ENCODE results near the gene DKK2. TPM values are rescaled to one million over a fixed set of nuclear protein-coding genes. Genes with fewer than 3 reads are reported as not detected.

DKK2 gene
- total RNA-seq, 1 donor from 2014 or later = not detected

DNA sequence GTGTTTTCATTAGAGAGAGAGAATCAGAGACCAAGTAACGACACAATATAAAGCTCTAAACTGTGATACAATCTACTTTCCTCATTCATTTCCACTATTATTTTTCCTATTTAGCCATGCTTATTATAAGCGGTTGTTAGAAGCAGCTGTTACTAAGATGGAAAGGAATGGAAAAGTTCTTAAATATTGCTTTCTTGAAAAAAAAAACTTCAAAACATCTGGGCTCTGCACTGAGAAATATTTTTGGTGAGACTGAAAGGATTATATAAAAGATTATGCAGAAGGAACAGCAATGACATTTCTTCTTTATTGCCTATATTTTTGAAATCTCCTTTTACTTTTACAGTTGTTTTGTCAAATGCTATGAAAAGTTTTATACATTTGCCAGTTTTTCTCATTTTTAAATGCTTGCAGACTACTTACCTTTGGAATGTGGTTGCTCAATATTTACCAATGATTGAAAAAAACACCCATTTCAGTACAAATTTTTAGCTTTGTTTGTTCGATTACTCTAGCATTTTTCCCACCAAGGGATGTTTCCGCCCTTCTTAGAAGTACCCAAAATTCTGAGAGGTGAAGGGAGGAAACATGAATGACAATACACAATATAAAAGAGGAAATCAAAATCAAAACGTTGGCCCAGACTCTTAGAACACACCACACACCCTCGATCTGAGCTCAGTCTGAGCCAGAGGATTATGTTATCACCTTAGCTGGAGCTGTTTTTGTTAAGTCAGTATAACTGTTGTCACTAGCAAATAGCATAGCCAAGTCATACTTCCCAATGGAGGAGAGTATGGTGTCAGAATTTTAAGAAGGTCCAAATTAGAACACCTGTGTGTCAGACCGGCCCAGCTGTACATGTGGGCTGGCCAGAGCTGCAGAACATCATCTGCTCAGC lies 18.4 kb downstream of the DKK2 start:
- intact Hi-C loops (cut with micrococcal nuclease) = no loop called here

DNA sequence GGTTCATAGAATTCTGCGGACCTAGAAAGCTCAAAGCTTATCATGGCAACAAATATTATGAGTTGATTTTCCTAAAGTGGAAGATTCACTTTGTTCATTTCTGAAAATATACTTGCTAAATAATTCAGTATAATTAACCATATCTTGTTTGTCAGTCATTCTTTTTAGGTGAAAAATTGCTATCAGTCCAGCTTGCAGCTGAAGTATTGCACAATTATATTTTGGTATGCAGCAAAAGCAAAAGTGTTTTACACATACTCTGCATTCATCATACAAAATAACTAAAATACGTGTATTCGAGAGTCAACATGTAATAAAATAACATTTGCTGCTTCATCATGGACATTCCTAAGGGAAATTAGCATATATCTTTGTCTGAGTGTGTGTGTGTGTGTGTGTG lies 24.8 kb downstream of the DKK2 start:
- intact Hi-C loops (cut with micrococcal nuclease) = no loop called here

DNA sequence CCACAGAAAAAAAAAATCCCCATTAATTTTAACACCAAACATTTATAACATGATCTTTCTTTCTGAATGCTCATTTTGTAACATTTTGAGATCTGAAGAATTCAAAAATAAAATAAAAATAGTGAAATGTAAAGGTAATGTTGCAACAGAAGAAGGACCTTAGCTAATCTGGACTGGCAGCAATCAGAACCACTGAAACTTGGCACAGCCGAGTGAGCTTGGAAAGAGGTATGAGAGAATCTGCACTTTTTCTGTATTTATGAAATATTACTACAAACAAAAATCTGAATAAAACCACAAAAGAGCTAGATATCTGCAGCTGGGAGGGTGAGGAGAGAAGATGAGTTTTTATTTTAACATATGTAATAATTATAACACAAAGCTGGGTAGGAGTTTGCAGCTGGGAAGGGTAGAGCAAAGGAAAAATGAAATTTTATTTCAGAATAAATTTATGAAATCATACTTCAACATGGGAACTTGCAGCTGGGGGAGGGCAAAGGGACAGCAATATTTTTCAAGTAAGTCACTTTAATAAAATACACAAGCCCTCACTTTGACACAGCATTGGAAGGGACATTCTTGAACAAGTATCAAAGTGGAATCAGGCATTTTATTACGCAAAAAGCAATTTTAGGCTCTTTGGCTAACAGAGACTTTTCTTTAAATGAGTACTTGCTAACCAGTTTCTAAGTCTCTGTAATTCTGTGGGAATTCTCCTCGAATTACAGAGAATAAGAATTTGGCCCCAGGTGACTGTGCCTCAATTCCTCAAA lies 26.7 kb downstream of the DKK2 start:
- intact Hi-C loops (cut with micrococcal nuclease) = no loop called here

DNA sequence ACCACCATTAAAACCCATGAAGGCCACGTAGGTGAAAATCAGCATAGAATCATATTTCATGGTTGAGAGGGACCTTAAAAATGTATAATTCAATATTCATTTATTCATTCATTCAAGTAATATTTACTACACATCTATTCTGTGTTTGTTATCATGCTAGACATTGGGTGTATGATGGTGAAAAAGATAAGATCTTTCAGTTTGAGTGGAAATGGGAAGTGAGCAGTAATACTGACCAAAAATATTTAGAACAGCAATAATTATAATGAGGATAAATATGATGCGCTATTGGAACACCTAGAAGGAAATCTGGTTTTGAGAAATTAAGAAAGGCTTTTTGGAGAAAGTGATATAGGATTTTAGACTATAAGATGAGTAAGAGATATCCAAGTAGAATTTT lies 28.0 kb downstream of the DKK2 start:
- intact Hi-C loops (cut with micrococcal nuclease) = no loop called here

DNA sequence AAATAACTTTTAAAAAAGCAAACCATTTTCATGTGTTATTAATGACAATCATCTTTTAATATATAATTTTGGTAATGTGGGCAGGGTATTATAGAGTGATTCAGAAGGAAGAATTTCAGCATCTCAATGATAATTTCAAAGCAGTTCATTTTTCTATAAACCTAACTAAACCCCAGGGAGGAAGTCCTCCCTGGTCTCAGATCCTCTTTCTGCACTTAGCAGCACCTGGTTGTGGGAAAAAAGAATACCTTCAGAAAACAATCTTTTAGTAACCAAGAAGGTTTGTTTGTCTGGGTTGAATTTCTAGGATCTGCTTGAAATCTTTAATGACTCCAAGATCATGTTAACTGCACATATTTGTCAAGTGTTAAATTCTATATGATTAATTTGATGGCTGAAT lies 29.9 kb downstream of the DKK2 start:
- intact Hi-C loops (cut with micrococcal nuclease) = no loop called here

DNA sequence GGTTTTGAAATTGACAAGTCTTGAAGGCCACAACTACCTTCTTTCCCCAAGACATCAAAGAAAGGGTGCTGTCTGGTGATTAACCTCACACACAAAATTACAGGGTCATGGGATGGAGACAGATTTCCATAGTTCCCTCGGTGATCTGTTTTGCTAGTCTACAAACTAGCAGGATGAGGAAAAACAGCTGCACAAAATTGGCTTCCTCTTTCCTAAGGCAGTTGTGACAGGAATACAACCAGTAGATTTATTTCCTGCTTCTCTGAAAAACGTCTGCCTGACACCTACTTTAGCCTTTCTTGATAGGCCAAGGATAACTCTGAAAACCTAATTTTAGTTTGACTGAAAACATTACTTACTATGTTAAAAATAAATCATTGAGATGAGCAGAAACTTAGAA lies 39.6 kb downstream of the DKK2 start:
- intact Hi-C loops (cut with micrococcal nuclease) = no loop called here

DNA sequence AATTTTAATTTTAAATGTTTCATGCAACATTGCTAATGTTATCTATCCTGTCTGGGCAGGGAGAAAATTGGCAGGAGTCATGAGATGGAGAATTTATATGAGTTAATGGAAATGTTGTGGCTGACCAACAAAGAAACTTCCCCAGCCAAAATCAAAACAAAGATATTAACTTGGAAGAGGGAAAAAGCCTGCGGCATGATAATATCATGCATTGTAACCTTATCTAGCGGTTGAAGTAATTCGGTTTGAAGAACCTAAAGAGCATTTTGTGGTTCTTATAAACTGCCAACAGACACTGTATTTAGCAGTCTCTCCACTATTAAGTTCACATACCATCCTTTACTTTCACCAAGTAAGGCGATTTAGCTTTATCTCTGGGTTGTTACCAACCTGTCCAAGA lies 42.3 kb downstream of the DKK2 start:
- intact Hi-C loops (cut with micrococcal nuclease) = no loop called here

DNA sequence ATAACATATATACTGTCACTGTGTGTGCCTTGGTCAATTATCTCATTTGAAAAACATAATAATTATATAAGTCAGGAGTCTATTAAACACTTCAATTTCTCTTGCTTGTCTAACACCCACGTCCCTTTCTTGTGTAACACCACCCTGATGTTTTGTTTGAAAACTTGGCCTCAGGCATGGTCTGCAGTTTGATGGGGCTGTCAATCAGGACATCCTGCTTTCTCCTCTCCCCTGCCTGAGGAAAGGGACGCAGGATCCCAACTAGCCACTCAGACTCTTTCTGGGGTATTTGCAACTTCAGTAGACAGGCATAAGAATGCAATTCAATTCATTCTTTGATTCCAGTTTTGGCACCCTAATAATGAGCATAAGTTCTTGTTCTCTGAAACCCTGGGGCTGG lies 48.8 kb downstream of the DKK2 start:
- intact Hi-C loops (cut with micrococcal nuclease) = no loop called here

DNA sequence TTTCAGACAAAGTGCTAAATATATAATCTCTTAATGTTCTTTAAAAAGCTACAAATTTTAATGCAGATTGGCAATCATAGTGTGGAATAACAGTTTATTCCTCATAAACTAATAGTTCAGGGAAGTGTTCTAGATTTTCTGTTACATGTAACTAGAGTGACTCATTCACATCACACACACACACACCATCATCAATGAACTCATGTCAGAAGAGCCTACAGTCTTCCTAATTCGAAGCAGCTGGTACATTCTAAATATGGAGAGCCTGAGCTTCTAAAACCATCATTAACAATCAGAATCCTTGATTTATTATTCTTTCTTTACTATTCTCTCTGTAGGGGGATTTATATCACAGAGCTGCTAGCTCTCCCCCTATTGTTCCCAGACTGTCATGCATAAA lies 49.6 kb downstream of the DKK2 start:
- intact Hi-C loops (cut with micrococcal nuclease) = no loop called here

DNA sequence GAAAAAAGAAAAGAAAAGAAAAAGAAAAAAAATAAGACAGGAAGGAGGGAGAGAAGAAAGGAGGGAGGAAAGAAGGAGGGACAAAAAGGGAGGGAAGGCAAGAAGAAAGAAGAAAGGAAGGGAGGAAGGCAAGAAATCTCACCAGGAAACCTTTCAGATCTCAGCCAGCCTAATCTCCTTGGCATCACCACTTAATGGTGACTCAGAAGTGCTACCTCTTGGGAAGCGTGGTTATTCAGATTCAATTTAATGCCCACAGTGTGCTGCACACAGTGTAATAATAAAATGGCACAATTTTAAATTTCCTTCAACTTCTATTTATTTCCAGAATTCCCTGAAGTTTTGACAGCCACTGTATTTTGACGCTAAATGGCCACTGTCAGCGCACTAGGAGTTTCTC lies 50.3 kb downstream of the DKK2 start:
- intact Hi-C loops (cut with micrococcal nuclease) = no loop called here

DNA sequence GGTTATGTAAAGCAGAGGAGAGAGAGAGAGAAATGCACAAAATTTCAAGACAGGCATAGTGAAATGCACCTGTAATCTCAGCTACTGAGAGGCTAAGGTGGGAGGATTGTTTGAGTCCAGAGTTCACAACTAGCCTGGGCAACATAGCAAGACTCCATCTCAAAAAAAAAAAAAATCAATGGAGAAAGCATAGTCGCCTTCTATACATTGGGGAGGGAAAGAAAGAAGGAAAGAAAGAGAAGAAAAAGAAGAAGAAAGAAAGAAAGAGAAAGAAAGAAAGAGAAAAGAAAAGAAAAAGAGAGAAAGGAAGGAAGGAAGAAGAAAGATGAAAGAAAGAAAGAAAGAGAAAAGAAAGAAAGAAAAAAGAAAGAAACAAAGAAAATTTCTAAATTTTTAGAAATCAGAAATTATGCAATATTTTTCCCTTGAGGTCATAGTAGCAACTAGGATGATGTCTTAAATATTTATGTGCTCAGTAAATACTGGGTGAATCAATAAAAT lies 53.4 kb downstream of the DKK2 start:
- intact Hi-C loops (cut with micrococcal nuclease) = no loop called here

DNA sequence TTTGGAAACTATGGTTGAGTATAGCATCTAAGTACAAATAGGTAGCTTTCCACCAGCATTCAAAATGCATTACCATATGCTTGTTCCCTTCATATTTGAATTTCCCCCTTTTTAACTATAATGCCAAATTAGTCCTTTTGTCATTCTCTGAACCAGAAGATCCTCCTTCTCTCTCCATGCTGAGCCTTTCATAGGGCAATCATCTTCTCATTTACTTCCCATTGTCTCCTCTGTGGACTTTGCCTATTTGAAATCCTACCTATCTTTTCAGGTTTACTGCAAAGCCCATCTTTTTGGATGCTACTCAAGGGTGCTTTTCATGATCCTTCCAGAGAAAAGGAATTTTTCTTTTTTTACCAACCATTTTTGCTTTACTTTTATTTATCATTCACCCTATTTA lies 54.7 kb downstream of the DKK2 start:
- intact Hi-C loops (cut with micrococcal nuclease) = no loop called here

DNA sequence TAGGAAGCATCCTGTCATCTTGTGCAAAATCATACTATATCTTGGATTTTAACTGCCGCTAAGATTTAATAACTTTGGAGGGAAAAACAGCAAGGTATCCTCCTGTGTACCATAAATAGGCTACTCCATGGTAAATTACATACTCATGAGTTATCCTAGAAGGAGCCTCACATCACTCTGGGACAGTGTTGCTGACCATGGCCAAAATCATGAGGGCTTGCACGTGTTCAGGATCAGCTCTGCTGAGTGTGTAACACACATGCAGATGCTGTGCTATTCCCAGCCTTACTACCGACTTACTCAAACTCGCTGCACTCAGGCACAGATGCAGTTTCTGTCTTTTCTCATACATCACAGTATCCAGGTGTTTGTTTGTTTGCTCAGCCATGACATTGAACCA lies 56.6 kb downstream of the DKK2 start:
- intact Hi-C loops (cut with micrococcal nuclease) = no loop called here

DNA sequence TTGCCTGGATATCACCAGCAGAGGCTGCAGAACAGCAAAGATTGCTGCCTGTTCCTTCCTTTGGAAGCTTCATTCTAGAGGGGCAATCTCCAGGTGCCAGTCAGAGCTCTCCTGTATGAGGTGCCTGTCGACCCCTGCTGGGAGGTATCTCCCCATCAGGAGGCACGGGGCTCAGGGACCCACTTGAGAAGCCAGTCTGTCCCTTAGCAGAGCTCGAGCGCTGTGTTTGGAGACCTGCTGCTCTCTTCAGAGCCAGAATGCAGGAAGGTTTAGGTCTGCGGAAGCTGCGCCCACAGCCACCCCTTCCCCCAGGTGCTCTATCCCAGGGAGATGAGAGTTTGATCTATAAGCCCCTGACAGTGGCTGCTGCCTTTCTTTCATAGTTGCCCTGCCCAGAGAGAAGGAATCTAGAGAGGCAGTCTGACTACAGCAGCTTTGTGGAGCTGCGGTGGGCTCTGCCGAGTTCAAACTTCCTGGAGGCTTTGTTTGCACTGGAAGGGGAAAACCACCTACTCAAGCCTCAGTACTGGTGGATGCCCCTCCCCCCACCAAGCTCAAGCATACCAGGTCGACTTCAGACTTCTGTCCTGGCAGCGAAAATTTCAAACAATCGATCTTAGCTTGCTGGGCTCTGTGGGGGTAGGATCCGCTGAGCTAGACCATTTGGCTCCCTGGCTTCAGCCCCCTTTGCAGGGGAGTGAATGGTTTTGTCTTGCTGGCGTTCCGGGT lies 57.9 kb downstream of the DKK2 start:
- intact Hi-C loops (cut with micrococcal nuclease) = no loop called here

DNA sequence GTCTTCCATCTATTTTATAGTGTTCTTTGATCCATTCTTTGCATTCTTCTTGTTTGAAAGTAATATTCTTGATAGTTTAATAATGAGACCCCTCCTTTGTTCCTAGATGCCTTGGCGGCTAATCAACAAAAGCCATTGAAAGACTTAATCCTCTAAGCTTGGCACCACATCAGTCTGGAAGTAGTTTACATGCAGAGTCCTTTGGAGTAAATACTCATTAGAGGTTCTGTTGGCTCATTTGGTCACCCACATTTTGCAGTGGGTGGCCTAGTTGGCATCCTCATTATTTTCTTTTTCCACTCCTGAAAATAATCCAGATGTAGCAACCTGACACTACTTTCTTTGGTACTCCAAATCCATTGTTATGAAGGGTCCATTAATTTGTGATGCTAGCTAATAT lies 64.5 kb downstream of the DKK2 start:
- intact Hi-C loops (cut with micrococcal nuclease) = no loop called here

DNA sequence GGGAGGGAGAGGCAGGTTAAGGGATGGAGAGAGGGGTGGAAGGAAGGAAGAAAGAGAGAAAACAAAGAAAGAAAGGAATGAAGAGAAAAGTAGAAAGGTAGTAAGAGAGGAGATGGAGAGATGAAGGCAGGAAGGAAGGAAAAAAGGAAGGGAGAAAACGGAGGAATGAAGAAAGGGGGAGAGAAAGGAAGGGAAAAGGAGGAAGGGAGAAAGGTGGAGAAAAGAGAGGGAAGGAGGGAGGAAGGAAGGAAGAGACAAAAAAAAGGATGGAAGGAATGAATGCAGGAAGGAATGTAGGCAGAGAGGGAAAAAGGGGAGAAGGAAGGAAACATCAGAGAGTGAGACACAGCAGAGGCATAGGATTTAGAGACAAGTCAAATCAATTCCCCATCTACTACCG lies 68.2 kb downstream of the DKK2 start:
- intact Hi-C loops (cut with micrococcal nuclease) = no loop called here

DNA sequence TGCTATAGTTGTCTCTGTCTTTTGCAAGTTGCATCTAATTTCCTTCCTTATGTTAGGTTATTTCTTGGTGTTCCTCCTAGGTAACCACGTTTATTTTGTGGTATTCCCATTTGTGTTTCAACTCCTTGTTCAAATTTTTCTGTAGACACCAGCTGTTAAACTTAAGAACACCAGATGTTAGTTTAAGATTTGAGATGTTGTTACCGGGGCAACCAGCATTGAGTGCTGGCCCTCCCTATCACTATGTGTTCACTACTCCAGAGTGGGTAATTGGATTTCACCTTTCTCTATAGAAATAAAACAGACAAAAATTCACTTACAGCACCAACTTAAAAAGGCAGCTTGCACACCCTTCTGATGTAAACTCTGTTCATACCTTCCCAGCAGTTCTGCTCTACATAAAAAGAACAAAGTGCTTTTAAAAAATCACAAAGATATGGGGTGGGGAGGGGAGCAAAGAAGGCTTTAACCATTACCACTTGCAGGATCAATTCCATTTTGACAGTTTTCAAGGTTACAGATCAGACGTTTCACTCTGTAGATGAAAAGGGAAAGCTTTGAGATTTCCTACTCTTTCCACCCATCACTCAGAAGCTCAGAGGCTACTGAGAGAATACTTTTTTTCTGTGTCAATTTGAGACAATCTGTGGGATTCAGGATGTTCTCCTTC lies 82.9 kb downstream of the DKK2 start:
- intact Hi-C loops (cut with micrococcal nuclease) = no loop called here

DNA sequence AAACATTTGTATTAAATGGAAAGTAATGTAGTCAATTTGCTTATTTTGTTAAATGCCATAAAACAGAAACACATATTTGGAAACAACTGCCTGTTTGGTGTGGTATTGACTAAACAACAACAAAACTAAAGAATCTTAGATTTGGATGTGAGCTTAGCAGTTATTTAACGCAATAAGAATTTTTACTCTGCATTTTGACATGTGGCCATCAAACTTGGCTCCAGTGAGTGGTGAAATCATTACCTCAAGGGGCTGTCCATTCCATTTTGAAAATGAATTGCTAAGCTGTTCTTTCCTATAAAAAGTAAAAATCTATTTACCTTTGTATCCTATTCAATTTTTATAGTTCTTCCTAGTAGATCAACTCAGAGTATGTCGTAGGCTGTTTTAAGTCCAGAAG lies 84.2 kb downstream of the DKK2 start:
- intact Hi-C loops (cut with micrococcal nuclease) = no loop called here

DNA sequence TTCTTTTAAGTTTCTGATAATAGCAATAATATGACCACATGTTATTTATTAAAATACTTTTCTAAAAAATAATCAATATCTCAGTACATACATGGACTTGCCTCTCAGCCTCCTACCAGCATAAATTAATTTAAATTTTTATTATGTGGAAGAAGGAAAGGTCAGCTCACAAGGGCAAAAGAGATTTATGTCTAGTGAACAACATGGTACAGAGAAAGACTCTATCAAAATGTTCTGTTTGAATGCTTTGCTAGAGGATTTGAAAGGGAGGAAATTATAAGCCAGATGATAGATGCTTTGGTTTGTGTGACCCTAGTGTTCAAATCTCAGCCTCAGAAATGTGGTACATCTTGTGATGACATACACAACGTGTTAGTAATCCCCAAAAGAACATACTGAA lies 94.3 kb downstream of the DKK2 start:
- intact Hi-C loops (cut with micrococcal nuclease) = no loop called here

DNA sequence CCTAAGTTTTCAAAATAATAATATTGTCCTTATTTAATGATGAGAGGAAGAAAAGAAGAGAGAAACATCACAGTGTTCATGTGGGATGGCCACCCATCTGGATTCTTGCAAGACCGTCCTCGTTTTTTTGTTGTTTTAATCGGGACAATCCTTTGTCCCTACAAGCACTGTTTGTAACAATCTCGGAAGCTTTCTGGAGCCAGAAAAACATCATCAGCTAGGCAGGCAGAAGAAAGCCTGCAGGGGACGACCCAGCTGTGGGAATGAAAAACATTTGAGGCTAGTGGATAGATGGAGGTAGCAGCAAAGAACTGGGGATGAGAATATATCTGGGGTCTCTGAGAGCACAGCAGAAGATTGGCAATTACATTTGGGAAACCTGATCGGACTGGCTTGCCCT lies 105.6 kb downstream of the DKK2 start:
- intact Hi-C loops (cut with micrococcal nuclease) = no loop called here

DNA sequence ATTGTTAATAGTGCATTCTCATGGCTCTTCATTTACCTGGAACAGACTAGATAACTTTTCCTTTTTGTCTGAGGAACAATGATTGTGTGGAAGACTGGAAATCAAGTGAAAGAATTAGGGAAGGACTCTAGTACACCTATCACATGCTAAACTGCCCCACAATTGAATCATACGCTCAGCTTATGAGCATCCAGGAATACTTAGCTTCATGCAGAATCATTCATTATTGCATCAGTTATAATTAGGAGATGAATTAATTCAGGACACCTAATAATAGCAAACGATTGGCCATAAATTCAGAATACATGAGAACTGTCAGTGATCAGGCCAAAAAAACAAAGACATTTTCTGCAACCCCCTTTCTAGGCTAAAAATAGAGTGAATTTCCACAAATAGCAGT lies 106.9 kb downstream of the DKK2 start:
- intact Hi-C loops (cut with micrococcal nuclease) = no loop called here
